H9 (cell line): ENCODE results near the gene GET3. TPM values are rescaled to one million over a fixed set of nuclear protein-coding genes. Genes with fewer than 3 reads are reported as not detected.

Experiments
- microRNA-seq: library from miRNA; unstranded; fragments of <30 nt; microRNA quantifications from one replicate; pipeline ENCODE4, GENCODE V29; 2020; ENCODE audit warnings: borderline microRNAs expressed
- total RNA-seq: library from RNA; stranded (reverse); gene quantifications from 2 replicates; pipeline ENCODE4 v1.2.1, GENCODE V29; 2021

Gene GET3
- total RNA-seq, 1 experiment from 2014 or later = 81.6 TPM

Small RNA genes within 50 kb of the gene (microRNA-seq; reads per million reads assigned to microRNA genes)
- gene MIR5684 = not detected

Other genes with a start within 250 kb of the GET3 start
- gene ZNF564, start 186.0 kb upstream of the GET3 start, total RNA-seq = 9.4 and 11.3 TPM in 2 replicates
- 9.7 and 10.1 TPM in 2 replicates for gene ZNF490, start 126.7 kb upstream of the GET3 start, total RNA-seq
- 20.2 and 22.8 TPM in 2 replicates for gene ZNF791, start 126.6 kb upstream of the GET3 start, total RNA-seq
- gene MAN2B1, start 70.8 kb upstream of the GET3 start, total RNA-seq = 89.2 and 93.5 TPM in 2 replicates
- 19.2 and 21.0 TPM in 2 replicates for gene WDR83, start 70.7 kb upstream of the GET3 start, total RNA-seq
- gene DHPS, start 55.6 kb upstream of the GET3 start, total RNA-seq = 82.9 and 94.9 TPM in 2 replicates
- not detected in 2 replicates for gene GNG14, start 49.5 kb upstream of the GET3 start, total RNA-seq
- 10.8 and 11.7 TPM in 2 replicates for gene FBXW9, start 40.9 kb upstream of the GET3 start, total RNA-seq
- 149 and 159 TPM in 2 replicates for gene TNPO2, start 13.6 kb upstream of the GET3 start, total RNA-seq
- 154 and 161 TPM in 2 replicates for gene TRIR, start 2.8 kb upstream of the GET3 start, total RNA-seq
- gene BEST2, start 14.3 kb downstream of the GET3 start, total RNA-seq = 1.6 and 2.0 TPM in 2 replicates
- gene HOOK2, start 38.1 kb downstream of the GET3 start, total RNA-seq = 56.8 and 64.7 TPM in 2 replicates
- gene JUNB, start 54.0 kb downstream of the GET3 start, total RNA-seq = 15.9 and 18.0 TPM in 2 replicates
- gene PRDX2, start 64.3 kb downstream of the GET3 start, total RNA-seq = 468 and 485 TPM in 2 replicates
- 45.8 and 48.1 TPM in 2 replicates for gene THSD8, start 64.6 kb downstream of the GET3 start, total RNA-seq
- gene RNASEH2A, start 69.1 kb downstream of the GET3 start, total RNA-seq = 79.5 and 86.0 TPM in 2 replicates
- gene RTBDN, start 97.1 kb downstream of the GET3 start, total RNA-seq = 5.6 and 6.4 TPM in 2 replicates
- gene MAST1, start 101.0 kb downstream of the GET3 start, total RNA-seq = 11.8 and 15.1 TPM in 2 replicates
- 23.8 and 26.0 TPM in 2 replicates for gene DNASE2, start 144.0 kb downstream of the GET3 start, total RNA-seq
- gene KLF1, start 149.7 kb downstream of the GET3 start, total RNA-seq = 0.37 and 0.53 TPM in 2 replicates
- 53.2 and 54.4 TPM in 2 replicates for gene GCDH, start 153.7 kb downstream of the GET3 start, total RNA-seq
- 1.4 and 1.9 TPM in 2 replicates for gene SYCE2, start 181.8 kb downstream of the GET3 start, total RNA-seq
- 108 and 110 TPM in 2 replicates for gene FARSA, start 196.2 kb downstream of the GET3 start, total RNA-seq
- 887 and 938 TPM in 2 replicates for gene CALR, start 201.1 kb downstream of the GET3 start, total RNA-seq
- 62.2 and 67.0 TPM in 2 replicates for gene RAD23A, start 208.4 kb downstream of the GET3 start, total RNA-seq
- 44.5 and 45.6 TPM in 2 replicates for gene GADD45GIP1, start 219.7 kb downstream of the GET3 start, total RNA-seq
- gene DAND5, start 232.1 kb downstream of the GET3 start, total RNA-seq = 0.11 and 0.13 TPM in 2 replicates